ENCODE measurements around the gene ZSWIM2.
"Not testable (repeated sequence)": the region's sequence is repeated elsewhere in the genome, so short reads cannot be mapped to it uniquely, and the experiment has no call there.

Gene ZSWIM2, protein sequence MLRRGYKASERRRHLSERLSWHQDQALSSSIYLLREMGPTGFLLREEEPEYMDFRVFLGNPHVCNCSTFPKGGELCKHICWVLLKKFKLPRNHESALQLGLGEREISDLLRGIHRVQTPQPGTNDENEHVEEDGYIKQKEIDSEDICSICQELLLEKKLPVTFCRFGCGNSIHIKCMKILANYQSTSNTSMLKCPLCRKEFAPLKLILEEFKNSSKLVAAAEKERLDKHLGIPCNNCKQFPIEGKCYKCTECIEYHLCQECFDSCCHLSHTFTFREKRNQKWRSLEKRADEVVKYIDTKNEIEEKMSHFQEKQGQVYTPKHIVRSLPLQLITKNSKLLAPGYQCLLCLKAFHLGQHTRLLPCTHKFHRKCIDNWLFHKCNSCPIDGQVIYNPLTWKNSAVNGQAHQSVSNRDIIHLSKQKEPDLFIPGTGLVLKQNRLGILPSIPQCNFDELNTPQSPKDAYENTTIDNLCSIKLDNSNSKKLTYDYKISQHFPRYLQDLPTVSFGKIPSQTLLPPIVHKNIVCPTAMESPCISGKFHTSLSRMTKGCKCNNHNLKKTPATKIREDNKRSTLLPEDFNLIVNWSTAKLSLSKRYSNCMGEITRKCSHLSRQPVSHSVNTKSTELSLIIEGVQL

DNA sequence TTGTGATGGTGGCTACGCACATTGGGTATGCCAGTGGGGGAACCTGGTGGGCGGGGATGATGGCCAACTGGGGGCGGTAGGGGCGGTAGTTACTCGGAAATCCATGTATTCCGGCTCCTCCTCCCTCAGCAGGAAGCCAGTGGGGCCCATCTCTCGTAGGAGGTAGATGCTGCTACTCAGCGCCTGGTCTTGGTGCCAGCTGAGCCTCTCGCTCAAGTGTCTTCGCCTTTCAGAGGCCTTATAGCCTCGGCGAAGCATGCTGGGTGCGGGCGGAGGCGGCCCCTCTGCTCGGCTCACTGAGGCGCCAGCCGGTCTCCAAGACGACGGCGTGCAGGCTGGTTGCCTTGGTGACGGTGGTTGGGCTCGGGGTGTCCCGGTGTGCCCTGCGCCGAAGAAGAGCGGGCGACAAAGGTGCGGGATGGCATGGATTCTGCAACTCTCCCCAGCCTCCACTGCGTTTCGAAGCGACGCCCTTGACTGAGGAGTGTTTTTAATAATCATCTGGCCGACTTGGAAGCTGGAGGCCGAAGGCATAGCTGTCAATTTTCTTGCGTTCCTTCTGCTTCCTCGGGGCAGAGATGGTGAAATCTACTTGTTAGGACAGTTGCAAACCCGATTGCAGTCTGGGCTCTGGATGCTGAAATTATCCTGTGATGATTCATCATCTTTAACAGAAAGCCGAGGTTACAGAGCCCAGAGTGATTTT is at the start of gene ZSWIM2:
Gene ZSWIM2 (minus strand): TSS at position 298 of the 706 bp plus-strand sequence. CDS start 40 bp downstream, at position 258.
- DNase-seq: peak; percentile 80 to 91

DNA sequence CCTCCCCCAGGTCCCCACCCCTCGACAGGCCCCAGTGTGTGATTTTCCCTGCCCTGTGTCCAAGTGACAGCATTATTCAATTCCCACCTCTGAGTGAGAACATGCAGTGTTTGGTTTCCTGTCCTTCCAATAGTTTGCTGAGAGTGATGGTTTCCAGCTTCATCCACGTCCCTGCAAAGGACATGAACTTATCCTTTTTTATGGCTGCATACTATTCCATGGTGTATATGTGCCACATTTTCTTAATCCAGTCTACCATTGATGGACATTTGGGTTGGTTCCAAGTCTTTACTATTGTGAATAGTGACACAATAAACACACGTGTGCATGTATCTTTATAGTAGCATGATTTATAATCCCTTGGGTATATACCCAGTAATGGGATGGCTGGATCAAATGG is 47.2 kb upstream of the ZSWIM2 start:
- DNase-seq: not testable (repeated sequence)

DNA sequence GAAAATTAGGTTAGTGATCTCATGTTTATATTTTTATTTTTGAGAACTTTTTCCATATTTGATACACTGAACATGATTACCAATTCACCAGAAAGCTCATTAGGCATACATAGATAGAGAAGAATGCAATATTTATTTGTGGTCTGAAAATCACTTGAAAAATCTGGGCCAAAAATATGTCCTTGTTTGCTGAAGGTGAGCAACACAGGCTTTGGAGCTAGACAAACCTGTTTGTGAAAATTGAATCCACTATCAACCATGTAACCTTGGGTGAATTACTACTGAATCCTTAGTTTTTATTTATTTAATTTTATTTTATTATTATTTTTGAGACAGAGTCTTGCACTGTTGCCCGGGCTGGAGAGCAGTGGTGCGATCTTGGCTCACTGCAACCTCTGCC is 46.5 kb upstream of the ZSWIM2 start:
- no peak for DNase-seq

DNA sequence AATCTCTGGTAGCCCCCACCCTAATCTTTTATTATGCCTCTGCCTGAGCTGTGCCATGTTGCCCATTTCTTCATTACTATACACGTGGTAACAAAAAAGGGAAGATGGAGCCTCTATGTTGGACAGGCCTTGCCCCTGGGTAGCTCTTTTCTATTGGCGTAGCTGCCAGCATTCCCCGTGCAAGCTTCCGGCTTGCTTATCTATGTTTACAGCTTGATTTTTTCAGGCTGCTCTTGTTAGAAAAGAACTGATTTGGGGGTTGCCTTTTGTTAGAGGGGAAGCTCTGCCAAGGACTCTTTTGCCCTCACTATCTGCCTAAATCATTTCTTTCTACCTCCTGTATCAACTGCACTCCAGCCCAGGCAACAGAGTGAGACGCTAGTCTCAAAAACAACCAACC is 45.5 kb upstream of the ZSWIM2 start:
- DNase-seq: no peak

DNA sequence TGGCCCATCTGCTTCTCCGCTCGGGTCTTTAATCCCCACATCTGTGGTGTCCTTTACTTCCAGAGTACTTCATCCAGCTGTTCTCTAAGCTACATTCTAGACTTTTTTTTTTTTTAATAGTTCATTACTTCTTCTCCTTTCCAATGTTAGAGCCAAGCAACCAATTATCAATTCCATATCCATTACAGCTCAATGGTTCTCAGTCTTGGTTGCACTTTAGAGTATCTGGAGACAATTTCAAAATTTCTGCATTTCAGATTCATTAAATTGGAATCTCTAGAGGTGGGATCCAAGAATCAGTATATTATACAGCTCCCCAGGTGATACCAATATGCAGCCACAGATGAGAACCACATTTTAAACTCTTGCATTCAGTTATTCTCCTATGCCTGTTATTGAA is 43.9 kb upstream of the ZSWIM2 start:
- no peak for DNase-seq

DNA sequence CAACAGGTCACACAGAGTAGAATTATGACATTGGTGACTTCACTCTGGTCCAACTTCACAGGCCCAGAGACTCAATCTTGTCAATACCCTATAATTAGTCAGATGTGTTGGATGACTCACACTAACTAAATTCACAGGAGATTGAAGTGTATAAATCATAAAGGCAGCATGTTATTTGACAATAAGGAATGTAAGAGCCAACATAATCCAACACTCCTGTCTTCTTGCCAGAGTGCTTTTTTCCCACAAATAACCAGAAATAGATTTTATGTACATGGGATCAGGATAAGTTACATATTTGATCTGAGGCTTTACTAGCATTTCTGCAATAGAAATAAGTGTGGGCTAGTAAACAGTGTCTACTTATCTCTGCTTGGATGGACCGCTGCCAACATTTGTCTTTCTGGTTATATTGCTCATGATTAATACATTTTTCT is 42.2 kb upstream of the ZSWIM2 start:
- DNase-seq: no peak

DNA sequence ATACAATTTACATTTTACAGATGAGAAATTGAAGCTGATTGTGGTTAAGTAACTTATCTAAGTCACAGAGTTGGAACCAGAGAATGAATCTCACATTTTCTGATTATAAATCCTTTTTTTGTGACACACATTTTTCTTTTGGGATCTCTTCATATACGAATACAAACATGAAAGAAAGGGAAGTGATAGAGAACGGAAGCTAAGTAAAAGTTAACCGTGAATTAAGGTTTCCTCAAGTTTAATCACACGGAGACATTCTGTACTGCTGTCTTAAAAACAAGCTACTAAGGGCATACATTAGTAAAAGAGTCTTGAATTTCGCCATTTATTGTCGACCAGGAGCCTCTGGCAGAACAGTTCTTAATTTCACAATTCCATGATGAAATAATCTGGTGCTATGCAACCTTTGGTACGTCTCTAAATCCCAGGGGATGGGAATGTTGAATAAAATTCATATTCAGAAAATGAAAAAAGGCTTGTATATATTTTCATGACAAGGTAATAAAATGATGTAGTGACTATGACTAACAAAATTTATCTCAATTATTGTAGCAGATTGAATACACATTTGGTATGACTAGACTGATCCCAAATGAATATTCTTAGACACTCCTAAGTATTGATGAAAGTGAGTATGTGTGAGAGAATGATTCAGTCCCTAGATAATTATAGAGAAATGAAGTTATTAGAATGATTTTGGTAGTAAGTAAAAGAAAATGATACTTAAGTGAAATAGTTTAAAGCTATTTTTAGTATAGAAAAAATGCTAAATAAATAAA is 40.3 kb upstream of the ZSWIM2 start:
- DNase-seq: no peak

DNA sequence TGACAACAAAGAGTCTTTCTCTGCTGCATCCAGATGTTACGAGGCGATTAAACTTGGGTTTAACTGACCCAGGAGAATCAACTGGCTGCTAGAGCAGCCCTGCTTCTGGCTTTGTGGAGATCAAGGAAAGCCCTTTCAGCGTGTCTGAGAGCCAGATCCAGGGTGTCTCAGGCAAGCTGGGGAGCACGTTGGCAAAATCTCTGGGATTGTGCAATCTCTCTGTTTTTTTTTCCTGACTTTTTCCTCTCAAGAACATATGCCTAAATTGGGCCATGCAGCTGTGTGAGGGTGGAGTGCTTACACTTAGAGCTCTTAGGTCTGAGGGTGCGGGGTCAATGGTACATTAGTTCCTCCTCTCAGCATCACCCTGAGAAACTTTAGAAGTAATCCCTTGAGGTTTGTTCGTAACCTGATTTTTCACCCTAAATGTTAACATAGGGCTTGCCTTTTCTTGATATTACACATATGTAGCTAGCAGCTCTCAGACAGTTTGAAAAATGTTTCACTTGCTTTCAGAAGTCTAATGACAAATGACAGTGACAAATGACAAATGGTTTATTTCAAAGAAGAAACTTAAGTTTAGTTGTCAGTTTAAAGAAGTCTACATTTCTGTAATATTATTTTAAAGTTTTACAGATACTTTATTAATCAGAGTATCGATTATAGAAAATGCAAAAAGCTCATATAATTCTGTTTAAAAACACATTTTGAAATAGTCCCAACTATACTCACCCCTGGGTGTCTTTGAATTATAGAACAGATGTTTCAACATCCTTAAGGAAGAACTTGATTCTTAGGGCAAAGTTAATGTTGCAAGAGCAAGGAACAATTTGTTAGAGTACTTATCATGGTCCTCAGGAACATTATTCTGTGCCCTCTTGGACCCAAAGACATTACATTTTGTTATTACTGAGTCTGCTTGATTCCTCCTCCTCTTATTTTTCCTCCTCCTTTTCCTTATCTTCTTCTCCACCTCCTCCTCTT is 38.4 kb upstream of the ZSWIM2 start:
- DNase-seq: no peak

DNA sequence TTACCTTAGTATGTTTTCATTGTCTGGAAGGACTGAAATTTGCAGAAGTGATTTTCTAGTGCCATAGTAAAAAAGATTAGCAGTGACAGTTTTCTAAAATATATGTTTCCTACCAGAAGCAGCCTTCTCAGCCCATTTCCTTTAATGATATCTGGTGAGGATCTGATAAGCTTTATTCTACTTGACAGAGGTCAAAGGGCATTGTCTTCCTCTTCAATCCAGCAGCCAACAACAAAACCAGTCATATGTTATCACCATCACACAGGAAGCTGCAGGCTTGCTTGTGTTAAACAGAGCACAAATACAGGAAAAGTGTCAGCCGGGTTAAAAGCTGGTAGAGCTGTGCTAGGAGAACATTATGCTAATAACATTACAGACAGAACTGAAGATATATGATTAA is 35.6 kb upstream of the ZSWIM2 start:
- DNase-seq: no peak

DNA sequence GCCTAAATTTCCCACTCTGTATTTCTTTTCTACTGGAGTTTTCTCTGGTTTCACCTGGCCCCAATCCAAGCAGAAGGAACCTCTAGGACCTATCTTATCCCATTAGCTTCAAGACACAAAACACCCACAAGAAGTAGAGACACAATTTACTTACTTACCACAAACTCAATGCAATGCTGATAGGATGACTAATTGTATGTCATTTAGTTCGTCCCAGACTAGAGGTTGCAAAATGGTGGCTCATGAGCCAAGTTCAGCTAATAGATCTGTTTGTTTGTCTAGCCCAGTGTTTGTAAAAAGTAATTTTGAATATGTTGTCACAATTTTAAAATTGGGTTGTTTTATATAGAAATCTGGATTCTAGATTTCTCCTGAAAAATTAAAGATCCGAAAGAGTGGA is 34.7 kb upstream of the ZSWIM2 start:
- no peak for DNase-seq

DNA sequence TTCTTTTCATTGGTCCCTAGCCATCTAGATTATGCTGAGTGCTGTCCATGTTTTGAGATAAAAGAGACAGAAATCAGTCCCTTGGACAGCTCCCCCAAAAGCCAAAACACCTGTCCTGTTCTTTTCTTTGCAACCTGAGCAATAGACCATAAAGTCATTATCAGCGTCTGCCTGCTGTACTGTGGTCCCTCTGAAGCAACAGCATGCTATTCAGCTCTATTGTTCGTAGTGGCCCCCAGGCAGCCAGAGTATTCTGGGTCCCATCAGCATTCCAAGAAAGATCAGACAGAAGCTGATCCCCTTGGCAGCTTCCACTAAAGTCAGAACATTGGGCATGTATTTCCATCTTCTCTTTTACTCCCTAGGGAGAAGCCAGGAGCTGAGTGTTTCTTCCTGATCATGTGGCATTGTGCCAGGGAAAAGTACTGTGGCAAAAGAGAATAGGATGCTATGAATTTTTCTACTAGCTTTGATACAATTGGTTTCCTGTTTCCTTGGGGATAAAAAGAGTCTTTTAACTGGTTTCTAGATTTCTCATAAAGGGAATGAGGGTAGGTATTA is 33.6 kb upstream of the ZSWIM2 start:
- no peak for DNase-seq

DNA sequence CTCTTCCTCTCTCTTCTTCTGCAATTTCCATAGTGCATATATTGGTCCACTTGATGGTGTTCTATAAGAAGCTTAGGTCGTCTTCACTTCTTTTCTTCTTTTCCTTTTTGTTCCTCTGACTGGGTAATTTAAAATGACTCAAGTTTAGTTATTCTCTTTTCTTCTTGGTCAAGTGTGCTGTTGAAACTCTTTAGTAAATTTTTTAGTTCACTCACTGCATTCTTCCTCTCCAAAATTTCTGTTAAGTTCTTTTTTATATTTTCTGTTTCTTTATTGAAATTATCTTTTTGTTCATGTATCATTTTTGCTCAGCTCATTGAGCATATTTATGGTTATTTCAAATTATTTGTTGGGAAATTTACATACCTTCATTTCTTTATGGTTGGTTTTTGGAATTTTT is 32.7 kb upstream of the ZSWIM2 start:
- DNase-seq: no peak

DNA sequence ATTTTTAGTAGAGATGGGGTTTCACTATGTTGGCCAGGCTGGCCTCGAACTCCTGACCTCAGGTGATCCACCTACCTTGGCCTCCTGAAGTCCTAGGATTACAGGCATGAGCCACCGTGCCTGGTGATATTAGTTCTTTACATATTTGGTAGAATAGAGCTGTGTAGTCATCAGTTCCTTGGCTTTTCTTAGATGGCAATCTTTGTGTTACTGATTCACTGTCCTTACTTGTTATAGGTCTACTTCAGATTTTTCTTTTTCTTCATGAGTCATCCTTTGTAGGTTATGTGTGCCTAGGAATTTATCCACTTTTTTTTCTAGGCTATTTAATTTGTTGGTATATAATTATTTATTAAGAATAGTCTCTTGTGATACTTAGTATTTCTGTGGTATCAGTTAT is 30.3 kb upstream of the ZSWIM2 start:
- no peak for DNase-seq

DNA sequence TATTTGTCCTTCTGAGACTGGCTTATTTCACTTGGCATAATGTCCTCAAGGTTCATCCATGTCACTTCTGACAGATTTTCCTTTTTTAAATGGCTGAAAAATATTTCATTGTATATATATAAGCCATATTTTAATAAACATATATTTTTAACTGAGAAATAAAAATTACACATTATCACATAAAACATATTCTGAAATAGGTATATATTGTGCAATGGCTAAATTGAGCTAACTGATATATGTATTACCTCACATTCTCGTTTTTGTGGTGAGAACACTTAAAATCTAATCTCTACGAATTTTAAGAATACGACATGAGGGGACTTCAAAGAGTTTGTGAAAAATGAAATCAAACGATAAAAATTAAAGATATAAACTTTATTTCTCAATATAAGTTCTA is 25.7 kb upstream of the ZSWIM2 start:
- DNase-seq: no peak

DNA sequence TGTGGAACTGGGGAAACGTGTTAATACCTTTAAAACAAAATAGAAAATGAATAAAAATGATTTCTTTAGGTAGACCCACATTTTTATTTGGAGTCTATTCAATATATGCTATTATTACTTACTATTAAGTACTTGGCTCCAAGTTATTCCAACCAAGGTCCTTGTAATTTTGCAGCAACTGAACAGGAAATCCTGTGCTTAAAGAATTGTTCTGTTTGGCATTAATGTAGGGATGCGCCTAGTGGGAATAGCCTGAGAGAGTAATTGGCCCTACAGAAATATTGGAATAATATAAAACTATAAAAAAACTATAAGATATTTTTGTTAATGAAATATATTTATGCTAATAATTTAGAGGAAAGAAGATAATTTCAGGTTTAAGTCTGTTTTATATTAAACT is 22.9 kb upstream of the ZSWIM2 start:
- no peak for DNase-seq

DNA sequence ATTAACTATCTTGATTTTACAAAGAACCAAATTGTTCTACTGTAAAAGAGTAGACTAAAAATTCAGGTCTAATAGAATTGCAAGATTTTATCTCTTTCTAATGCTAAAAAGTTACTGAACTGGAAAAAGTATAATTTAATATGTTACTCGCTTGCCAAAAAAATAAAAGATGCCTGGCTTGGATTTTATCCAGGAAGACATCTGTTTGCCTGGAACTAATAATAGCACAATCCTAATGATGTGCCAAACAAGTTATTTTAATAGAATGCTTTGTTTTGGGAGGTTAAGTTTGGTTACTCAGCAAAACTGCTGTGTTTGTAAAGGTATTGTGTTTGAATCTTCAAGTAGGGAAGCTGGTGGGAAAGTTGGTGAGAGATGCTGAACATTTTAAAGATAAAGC is 19.4 kb upstream of the ZSWIM2 start:
- no peak for DNase-seq

DNA sequence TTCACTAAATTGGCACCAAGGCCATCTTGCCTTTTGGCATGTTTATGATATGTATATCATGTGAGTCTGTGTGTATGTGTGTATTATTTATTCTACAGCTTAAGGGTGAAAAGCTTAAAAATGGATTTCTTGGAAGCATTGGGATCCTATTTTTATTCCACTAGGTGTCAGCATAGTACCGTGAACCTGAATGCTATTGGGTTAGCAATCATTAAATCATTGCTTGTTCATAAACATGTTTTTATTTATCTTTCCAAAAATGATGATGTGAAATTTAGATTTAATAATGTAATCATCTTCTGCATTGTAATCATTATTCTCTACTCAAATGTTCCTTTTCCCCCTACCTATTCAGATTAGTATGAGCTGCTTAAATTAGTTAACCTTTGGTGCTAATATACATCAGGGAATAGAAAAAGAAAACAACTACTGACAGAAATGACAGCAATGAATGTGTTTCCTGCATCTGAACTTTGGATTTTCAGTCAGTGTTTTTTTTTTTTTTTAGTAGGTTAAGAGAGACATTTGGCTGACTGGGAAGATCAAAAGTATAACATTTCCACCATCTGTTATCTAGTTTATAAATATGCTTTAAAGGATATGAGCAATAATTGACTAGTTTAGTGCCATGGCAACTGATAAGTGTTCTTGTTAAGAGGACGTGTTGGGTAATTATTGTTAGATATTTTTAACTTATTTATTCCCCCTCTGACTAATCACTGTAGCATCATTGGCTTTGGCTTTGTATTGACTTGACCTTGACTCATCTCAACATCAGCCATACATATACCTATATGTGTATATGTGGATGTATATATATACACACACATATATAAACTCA is 14.1 kb upstream of the ZSWIM2 start:
- peak; percentile 17 to 50 for DNase-seq

DNA sequence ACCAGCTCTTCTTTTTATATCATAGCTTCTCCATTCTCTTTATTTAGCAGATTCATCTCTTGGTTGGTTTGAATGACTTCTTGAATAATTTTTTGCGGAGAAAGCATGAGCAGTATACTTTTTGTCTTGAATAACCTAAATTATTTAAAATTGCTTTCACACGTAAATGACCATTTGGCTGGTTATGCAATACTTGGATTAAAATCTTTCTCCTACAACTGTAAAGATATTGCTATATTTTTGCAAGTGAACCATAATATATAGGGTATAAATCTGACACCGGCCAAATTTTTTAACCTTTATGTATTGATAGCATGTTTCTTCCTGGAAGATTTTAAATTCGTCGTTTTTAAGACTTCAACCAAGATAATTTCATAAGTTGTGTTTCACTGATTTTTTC is 6.2 kb upstream of the ZSWIM2 start:
- DNase-seq: no peak

DNA sequence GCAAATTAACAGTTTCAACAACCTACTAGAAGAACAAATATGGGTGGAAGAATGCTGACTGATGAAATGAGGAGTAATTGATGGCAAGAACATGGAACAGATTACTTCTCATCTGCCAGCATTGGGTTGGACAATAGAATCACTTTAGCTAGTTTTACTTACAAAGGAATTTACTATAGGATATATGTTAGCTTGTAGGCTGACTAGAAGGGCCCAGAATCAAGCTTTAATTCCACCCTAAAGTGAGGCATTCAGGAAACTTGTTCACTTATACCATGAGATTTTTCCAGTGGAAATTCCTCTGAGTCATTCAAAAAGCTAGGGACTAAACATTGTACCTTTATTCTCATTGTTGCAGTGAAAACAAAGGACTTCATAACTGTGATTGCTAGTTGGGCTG is 5.0 kb upstream of the ZSWIM2 start:
- no peak for DNase-seq

DNA sequence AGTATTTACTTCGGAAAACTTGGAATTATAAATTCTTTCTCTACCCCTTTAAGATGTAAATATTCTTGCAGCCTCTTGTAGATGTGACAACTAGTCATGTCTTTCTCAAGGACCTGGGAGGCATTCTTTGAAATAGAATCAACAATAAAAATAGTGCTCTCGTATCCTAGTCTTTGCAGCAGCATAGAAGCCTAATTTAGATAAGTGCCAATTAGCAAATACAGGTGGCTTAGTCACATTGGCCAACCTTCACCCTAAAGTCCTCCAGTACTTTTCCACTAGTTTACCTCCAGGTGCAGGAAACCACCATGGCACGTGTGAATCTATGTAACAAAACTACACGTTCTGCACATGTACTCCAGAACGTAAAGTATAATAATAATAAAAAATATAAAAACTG is 3.5 kb upstream of the ZSWIM2 start:
- DNase-seq: no peak

DNA sequence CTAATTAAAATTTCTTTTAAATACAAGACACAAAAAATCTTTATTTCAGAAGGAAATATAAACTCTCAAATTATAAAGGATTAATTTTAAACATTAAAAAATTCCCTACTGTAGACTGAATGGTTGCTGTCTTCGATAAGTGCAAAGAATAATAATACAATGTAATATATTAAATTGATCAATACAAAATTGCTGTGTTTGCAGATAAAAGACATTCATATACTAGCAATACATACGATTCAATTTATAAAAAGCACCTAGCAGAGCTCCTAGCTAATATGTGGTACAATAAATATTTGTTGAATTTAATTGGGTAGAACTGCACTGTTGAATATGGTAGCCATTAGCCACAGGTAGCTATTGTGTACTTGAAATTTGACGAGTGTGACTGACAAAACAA is 6.6 kb downstream of the ZSWIM2 start:
- no peak for DNase-seq

Measured in NCI-H526 (cell line).